SH-SY5Y (cell line): ENCODE results near the gene NSMCE1.

ENCODE experiments used
- GATA2 ChIP-seq: IDR thresholded peaks from 2 replicates; pipeline ENCODE4 v1.6.1; 2011; ENCODE audit warnings: mild to moderate bottlenecking, low read depth, low read length
- GATA3 ChIP-seq: IDR thresholded peaks from 2 replicates; pipeline ENCODE4 v1.6.1; 2011; ENCODE audit warnings: low read depth, mild to moderate bottlenecking, low read length, moderate library complexity

GRCh38 chr16:27238016-27238587 is 30.5 kb downstream of the NSMCE1 start:
- no peak for TF ChIP-seq GATA3
- TF ChIP-seq GATA2 = no peak
